K562 (cell line): Measurements from ENCODE around the gene LRRC8A. TPM values are rescaled to one million over a fixed set of nuclear protein-coding genes. Genes with fewer than 3 reads are reported as not detected.
A peak's percentile ranks its signal among the peaks of the same experiment; 100 is the strongest.

Source experiments
- ATAC-seq: fragments of 200-7000 bp; cut with Tn5 transposase; 3 replicates; pipeline ENCODE4 v1.9.1; 2020; ENCODE audit warnings: moderate library complexity
- BruUV-seq: library from RNA; stranded (reverse); fragments of 400-500 nt; replicated peaks from 2 replicates; lab custom pipeline; 2021; lab: Mats Ljungman, UMichigan
- CTCF ChIA-PET: fragments of 300-600 bp; formaldehyde crosslinking; extraction: SDS; loops from one replicate; lab custom pipeline; 2021; ENCODE audit warnings: low intra/inter-chr PET ratio; lab: Yijun Ruan, JAX
- POLR2A ChIA-PET: fragments of 300-600, 350-650 bp; sonication (Branson Sonifier 250); formaldehyde crosslinking; extraction: SDS; loops from one replicate; lab custom pipeline; 2021; ENCODE audit warnings: antibody characterized with exemption, inconsistent platforms; lab: Yijun Ruan, JAX
- DNase-seq, 4 experiments: peaks; one replicate each; pipeline versions ENCODE4 v3.0.0 to v3.0.0-alpha.2; 2011 to 2018; ENCODE audit warnings: low spot score in 3 of 4, mixed read lengths in 3 of 4; ENCODE audit errors: extremely low read depth in 1 of 4
- FAIRE-seq: peaks from 2 replicates; lab custom pipeline; 2011; peaks lifted over from hg19 to GRCh38; lab: Jason Lieb, UNC
- H2AFZ ChIP-seq: 2 replicates; pipeline ENCODE4 v1.6.0; 2011; ENCODE audit warnings: low read depth, low read length, control low read depth, inconsistent platforms
- H3K27ac ChIP-seq: fragments of 200-600 bp; 3 replicates; pipeline ENCODE4 v1.8.0; 2011; ENCODE audit warnings: low read depth, mild to moderate bottlenecking, control low read depth, inconsistent platforms, low read length, moderate library complexity, mixed read lengths; ENCODE audit errors: extremely low read depth
- H3K27me3 ChIP-seq, 2 experiments: fragments of 300-600 bp in 1 of 2; 2 replicates in 1 of 2; 3 replicates in 1 of 2; pipeline versions ENCODE4 v1.6.0 to v1.8.0; 2011; ENCODE audit warnings: inconsistent platforms in 2 of 2, low read length in 2 of 2, mild to moderate bottlenecking in 1 of 2, mixed read lengths in 1 of 2, moderate library complexity in 1 of 2; ENCODE audit not compliant: control insufficient read depth in 2 of 2, insufficient read depth in 2 of 2
- H3K36me3 ChIP-seq: fragments of 300-600 bp; 3 replicates; pipeline ENCODE4 v1.8.0; 2011; ENCODE audit warnings: mild to moderate bottlenecking, low read length, inconsistent platforms; ENCODE audit not compliant: control insufficient read depth, insufficient read depth
- H3K4me1 ChIP-seq, 2 experiments: fragments of 200-600 bp in 1 of 2; replicated peaks in 1 of 2; 2 replicates in 1 of 2; 3 replicates in 1 of 2; pipeline versions ENCODE4 v1.5.1 to v1.8.0; 2011; ENCODE audit warnings: inconsistent platforms in 2 of 2, low read length in 2 of 2, mild to moderate bottlenecking in 1 of 2, mixed read lengths in 1 of 2, moderate library complexity in 1 of 2; ENCODE audit not compliant: control insufficient read depth in 2 of 2, insufficient read depth in 2 of 2
- H3K4me2 ChIP-seq: 2 replicates; pipeline ENCODE4 v1.6.1; 2011; ENCODE audit warnings: low read length, control low read depth, inconsistent platforms, mixed read lengths; ENCODE audit not compliant: insufficient read depth
- H3K4me3 ChIP-seq: fragments of 200-600 bp; sonication (generic), shearing (Covaris generic); 2 replicates; pipeline ENCODE4 v1.5.1; 2016; ENCODE audit warnings: control low read depth, inconsistent platforms
- H3K79me2 ChIP-seq: fragments of 200-600 bp; 3 replicates; pipeline ENCODE4 v1.8.0; 2011; ENCODE audit warnings: low read length, inconsistent platforms; ENCODE audit not compliant: control insufficient read depth, insufficient read depth
- H3K9ac ChIP-seq, 2 experiments: 2 replicates each; pipeline versions ENCODE4 v1.6.0 to v1.6.1; 2011; ENCODE audit warnings: low read depth in 2 of 2, low read length in 2 of 2, control low read depth in 1 of 2, inconsistent platforms in 1 of 2, mild to moderate bottlenecking in 1 of 2, mixed read lengths in 1 of 2; ENCODE audit not compliant: insufficient read depth in 1 of 2
- H3K9me1 ChIP-seq: one replicate; pipeline ENCODE4 v1.6.0; 2011; ENCODE audit warnings: inconsistent platforms, mild to moderate bottlenecking, low read length, moderate library complexity; ENCODE audit not compliant: control insufficient read depth, insufficient read depth
- H3K9me3 ChIP-seq: replicated peaks from 2 replicates; pipeline ENCODE4 v1.5.1; 2011; ENCODE audit warnings: low read depth, low read length, inconsistent platforms; ENCODE audit not compliant: control insufficient read depth, insufficient read depth
- H4K20me1 ChIP-seq: replicated peaks from 2 replicates; pipeline ENCODE4 v1.6.1; 2011; ENCODE audit warnings: low read length, inconsistent platforms, mixed read lengths; ENCODE audit not compliant: control insufficient read depth, insufficient read depth
- DEAF1 ChIP-seq: fragments of 450-650 bp; formaldehyde crosslinking; IDR thresholded peaks from 2 replicates; pipeline ENCODE4 v1.4.0; 2020; ENCODE audit warnings: mild to moderate bottlenecking, moderate library complexity
- EGR1 ChIP-seq: fragments of 450-650 bp; conservative IDR thresholded peaks from 2 replicates; pipeline ENCODE4 v1.6.1; 2017; ENCODE audit warnings: mild to moderate bottlenecking
- NFE2 ChIP-seq: IDR thresholded peaks from 2 replicates; pipeline ENCODE4 v1.6.1; 2014; ENCODE audit warnings: antibody characterized with exemption, low read depth
- RBM39 ChIP-seq: fragments of 200-400 bp; formaldehyde crosslinking; optimal IDR thresholded peaks from 2 replicates; pipeline ENCODE3; 2018; ENCODE audit warnings: low read depth, low read length
- TAF9B ChIP-seq: fragments of 450-650 bp; IDR thresholded peaks from 2 replicates; pipeline ENCODE4 v1.6.1; 2018; ENCODE audit warnings: mild to moderate bottlenecking; ENCODE audit not compliant: partially characterized antibody
- ZBTB17 ChIP-seq: fragments of 450-650 bp; formaldehyde crosslinking; IDR thresholded peaks from 2 replicates; pipeline ENCODE4 v1.4.0; 2020; ENCODE audit warnings: mild to moderate bottlenecking
- ZNF143 ChIP-seq: sonication (generic); formaldehyde crosslinking; IDR thresholded peaks from 2 replicates; pipeline ENCODE4 v1.9.0; 2022; ENCODE audit warnings: mild to moderate bottlenecking, missing genetic modification reagents
- ZNF217 ChIP-seq: sonication (generic); formaldehyde crosslinking; IDR thresholded peaks from 2 replicates; pipeline ENCODE4 v1.8.0; 2022; ENCODE audit warnings: mild to moderate bottlenecking, missing genetic modification reagents
- ZNF584 ChIP-seq: fragments of 200-800 bp; sonication (Bioruptor generic); IDR thresholded peaks from 2 replicates; pipeline ENCODE4 v1.6.1; 2016; ENCODE audit warnings: low read depth, mild to moderate bottlenecking, missing genetic modification characterization, missing compliant biosample characterization
- WGBS: fragments of 100-300 bp; shearing (Covaris generic); methylation state at CpG from one replicate; pipeline ENCODE4 v1.1.6; 2016; ENCODE audit warnings: low coverage, mixed read lengths; ENCODE audit not compliant: insufficient coverage; ENCODE audit errors: missing lambda C conversion rate; 5-methylcytosine and 5-hydroxymethylcytosine counted together
- in situ Hi-C: fragments of 300-500 bp; cut with MboI; formaldehyde crosslinking; loops from 4 replicates; pipeline ENCODE4 v1.15.0; 2018; ENCODE audit warnings: inconsistent platforms, mixed read lengths
- intact Hi-C: fragments of 100-400 bp; cut with micrococcal nuclease; formaldehyde crosslinking; loops from 2 replicates; pipeline ENCODE4 v1.14.2; 2022
- polyA plus RNA-seq, 8 experiments: library from polyadenylated mRNA; depleted of rRNA in 4 of 8; stranded (reverse) in 5 of 8; unstranded in 3 of 8; fragments of >200 nt; fragmentation: Nextera tagmentation in 2 of 8; fragmentation: Illumina TruSeq in 1 of 8; extraction: Ambion mirVana in 2 of 8; extraction: Trizol in 1 of 8; gene quantifications; 2 replicates each; pipeline versions ENCODE4 v1.2.1 to v1.2.3, GENCODE V29; 2011 to 2014; ENCODE audit warnings: inconsistent platforms in 1 of 8, missing spikeins in 1 of 8
- total RNA-seq, 7 experiments: library from RNA; depleted of rRNA in 6 of 7; stranded (reverse); fragments of >200 nt in 6 of 7; fragmentation: Illumina TruSeq in 2 of 7; extraction: Trizol in 2 of 7; gene quantifications; 2 replicates each; pipeline versions ENCODE4 v1.2.1 to v1.2.3, GENCODE V29; 2011 to 2021; ENCODE audit warnings: low replicate concordance in 1 of 7
- TF ChIP-seq, protein P1 (sequence below): IDR thresholded peaks from 2 replicates; pipeline ENCODE4 v1.6.1; 2011; ENCODE audit not compliant: insufficient read length; ENCODE audit errors: extremely low read depth

The LRRC8A gene
- total and polyA plus RNA-seq, 9 of the 15 experiments (the other 6 are each of a cell fraction or from before 2014, with no cell fraction given), result 2.9 to 24.7 (median 8.9) TPM

DNA sequence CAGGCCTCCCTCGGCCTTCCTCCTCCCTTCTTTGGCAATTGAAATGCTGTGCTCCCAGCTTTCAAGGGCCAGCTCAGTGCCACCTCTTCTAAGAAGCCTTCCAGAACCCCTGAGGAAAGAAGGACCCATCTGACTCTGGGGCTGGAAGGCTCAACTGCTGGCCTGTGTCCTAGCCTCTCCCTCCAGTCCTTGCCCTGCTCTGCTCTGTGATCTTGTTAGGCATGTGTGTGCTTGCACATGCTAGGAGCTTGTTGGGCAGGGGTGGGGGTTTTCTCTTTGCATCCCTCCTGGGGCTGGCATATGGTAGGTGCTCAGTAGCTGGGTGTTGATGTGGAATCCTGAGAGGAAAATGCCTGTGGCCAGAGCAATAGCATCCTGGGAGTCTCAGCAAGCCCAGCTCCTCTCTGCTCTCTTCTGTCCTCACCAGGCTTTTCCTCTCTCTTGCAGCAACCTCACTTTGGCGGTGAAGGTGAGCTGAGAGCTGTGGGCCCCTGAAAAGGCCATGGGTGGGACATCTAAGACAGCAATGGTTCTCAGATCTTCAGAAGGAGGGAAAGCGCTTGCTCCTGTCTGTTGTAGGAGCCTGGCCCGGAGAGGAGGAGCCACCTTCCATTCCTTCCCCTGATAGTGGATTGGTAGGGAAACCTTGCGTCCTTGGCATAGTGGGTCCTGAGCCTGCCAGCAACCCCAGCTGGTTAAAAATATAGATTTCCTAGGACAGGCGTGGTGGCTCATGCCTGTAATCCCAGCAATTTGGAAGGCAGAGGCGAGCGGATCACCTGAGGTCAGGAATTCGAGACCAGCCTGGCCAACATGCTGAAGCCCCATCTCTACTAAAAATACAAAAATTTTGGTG is 55.6 kb downstream of the LRRC8A start:
- no peaks in the 10 kb centered on the region for H3K27me3 ChIP-seq
- no peak overlapping the region for H3K27ac ChIP-seq
- peak overlapping the region in 1 of 2 experiments; percentile 58; a peak in 2 of 4 replicates for H3K9ac ChIP-seq
- ATAC-seq (no peak), FAIRE-seq (no peak), DNase-seq (no peak)
- in situ Hi-C loops, result no loop called here
- ChIA-PET POLR2A (interaction anchor here (0.7 to 1.2 kb wide), 3 partner anchors 8 to 21 kb away, joined by 3 to 10 read pairs (median 3); no protein-coding TSS in a partner anchor), CTCF (no interaction called here)
- peaks cover 2% of the 10 kb centered on the region for H3K9me1 ChIP-seq
- peaks cover 3 to 17% of the 10 kb centered on the region in 2 experiments for H3K4me1 ChIP-seq
- no peaks in the 10 kb centered on the region for H3K9me3 ChIP-seq
- no peaks in the 10 kb centered on the region for H4K20me1 ChIP-seq
- no TSS peak for BruUV-seq
- H3K79me2 ChIP-seq, result no peaks in the 10 kb centered on the region
- H3K4me2 ChIP-seq, result no peak overlapping the region
- TF ChIP-seq, protein P1, sequence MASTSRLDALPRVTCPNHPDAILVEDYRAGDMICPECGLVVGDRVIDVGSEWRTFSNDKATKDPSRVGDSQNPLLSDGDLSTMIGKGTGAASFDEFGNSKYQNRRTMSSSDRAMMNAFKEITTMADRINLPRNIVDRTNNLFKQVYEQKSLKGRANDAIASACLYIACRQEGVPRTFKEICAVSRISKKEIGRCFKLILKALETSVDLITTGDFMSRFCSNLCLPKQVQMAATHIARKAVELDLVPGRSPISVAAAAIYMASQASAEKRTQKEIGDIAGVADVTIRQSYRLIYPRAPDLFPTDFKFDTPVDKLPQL, result no peak
- no peak for TF ChIP-seq ZNF584 (CRISPR knock-in tag)
- TF ChIP-seq ZNF217 (CRISPR knock-in tag), result no peak
- no peak for TF ChIP-seq ZNF143 (CRISPR knock-in tag)
- no peak for TF ChIP-seq DEAF1 (CRISPR knock-in tag)
- TF ChIP-seq RBM39, result no peak
- no peak for TF ChIP-seq ZBTB17 (CRISPR knock-in tag)
- no peak for TF ChIP-seq EGR1
- no peak for TF ChIP-seq NFE2
- no peak for TF ChIP-seq TAF9B
- no peak overlapping the region for H3K4me3 ChIP-seq
- no peak overlapping the region for H2AFZ ChIP-seq
- intact Hi-C loops, result no loop called here
- 73% methylated on average over 8 of the region's 9 CpGs for WGBS
- no peaks in the 10 kb centered on the region for H3K36me3 ChIP-seq
